Stimulated activated CD4-positive, alpha-beta T cell treated with anti-CD3 and anti-CD28 coated beads, Interleukin-1b, Interleukin-23, amount 100 ng/mL, for 48 hours (primary cell): ENCODE data around the gene IL10RA.

ENCODE experiments used
- DNase-seq: peaks from one replicate; pipeline ENCODE4 v3.0.0-alpha.2; 2020

IL10RA gene

DNA sequence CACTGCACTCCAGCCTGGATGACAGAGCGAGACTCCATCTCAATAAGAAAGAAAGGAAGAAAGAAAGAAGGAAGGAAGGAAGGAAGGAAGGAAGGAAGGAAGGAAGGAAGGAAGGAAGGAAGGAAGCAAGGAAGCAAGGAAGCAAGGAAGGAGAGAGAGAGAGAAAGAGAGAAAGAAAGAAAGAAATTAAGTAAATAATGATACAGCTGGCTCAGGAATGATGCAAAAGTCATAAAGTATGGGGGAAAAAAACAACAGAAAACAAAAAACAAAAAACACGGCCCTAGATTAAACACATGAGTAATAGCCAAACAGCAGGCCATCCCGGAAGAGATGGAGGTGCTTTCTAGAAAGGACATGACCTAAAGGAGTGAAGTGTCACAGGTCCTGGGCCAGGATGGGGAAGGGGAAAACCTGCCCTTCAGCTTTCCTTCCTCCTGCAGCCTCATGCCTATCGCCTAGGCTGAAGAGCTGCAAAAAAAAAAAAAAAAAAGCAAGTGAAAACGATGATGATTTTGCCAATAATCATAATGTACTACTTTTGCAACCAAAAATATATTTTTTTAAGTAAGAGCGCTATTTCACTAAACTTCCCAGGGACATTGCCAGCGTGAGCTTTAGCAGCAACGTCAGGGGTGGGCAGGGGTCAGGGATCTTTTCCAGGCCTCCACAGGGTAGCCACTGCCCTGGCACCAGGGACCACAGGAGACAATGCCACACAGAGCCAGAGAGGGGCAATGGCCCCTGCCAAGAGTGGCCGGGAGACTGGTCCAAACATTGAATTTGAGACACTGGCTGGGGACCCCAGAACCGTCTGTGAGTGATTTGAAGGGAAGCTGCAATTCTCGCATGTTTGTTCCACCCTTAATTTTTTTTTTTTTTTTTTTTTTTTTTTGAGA lies 62.5 kb downstream of the IL10RA start:
- no peak for DNase-seq

DNA sequence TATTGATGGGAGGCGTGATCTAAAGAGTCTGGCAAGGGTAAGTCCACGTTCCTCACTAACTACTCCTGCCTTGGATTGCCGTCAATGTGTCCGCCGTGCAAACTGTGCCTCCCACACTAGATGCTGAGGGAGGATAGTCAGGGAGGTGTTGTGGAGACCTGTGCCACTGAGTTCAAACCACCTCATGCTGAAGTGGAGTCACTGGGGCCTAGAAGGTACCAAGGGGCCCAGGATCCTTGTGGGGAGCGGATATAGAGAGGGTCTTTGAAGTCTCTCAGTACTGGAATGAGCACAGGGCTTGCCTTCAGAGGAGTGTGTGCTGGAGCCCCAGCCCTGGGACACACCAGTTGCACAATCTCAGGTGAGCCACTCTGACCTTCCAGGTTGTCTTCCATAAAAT lies 63.6 kb downstream of the IL10RA start:
- no peak for DNase-seq

DNA sequence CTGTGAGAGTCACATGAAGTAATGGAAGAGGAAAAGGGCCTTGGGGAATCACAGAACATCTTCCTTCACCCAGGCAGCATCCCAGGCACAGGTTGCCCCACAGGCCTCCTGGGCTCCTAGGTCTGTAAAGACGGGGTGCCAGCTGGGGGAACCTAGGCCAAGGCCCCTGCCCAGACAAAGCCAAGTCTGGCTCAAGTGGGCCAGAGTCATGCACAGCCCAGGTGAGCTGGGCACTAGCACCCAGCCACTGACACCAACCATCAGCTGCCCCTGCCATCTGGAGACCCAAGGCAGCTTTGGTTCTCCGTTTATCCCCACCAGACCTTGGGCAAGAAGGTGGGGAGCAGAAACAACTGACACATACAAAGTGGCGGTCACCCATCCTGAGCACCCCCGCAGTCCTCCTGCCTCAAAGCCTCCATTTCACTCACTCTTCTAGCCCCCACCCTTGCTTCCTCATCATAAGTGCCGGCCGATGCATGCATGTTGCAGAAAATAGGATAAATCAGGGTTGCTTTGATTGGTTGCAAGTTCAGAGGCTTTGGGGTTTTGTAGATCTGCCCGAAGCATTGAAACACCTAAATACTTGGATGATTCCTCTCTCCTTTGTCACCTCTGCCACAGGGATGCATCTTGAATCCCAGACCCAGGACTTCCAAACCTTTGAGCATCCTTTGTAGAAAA lies 64.2 kb downstream of the IL10RA start:
- DNase-seq = no peak
